Erythroblast (primary cell): ENCODE results near the gene AOPEP.

Experiments used
- GATA1 ChIP-seq: IDR thresholded peaks from 2 replicates; pipeline ENCODE4 v1.6.1; 2011; ENCODE audit warnings: low read depth, mild to moderate bottlenecking, control low read depth, low read length, moderate library complexity
- POLR2A ChIP-seq: IDR thresholded peaks from 2 replicates; pipeline ENCODE4 v1.6.1; 2011; ENCODE audit warnings: mild to moderate bottlenecking, low read length

GRCh38 chr9:95067057-95067456, 340.6 kb downstream of the AOPEP start:
- TF ChIP-seq POLR2A (no peak), GATA1 (no peak)
